Skeletal muscle tissue (tissue), 4 donors: Measurements from ENCODE around the gene TLR6. TPM values are rescaled to one million over a fixed set of nuclear protein-coding genes. Genes with fewer than 3 reads are reported as not detected.

Source experiments
- H3K27ac ChIP-seq: one replicate; pipeline ENCODE4 v1.7.0; 2013; ENCODE audit warnings: mild to moderate bottlenecking, low read depth, low read length, inconsistent platforms
- H3K27me3 ChIP-seq, 3 donors: one replicate each; pipeline ENCODE4 v1.7.0; 2013; ENCODE audit warnings: low read length in 3 of 3; ENCODE audit not compliant: control insufficient read depth in 3 of 3, insufficient read depth in 3 of 3
- H3K36me3 ChIP-seq, 3 donors: one replicate each; pipeline ENCODE4 v1.7.0; 2013; ENCODE audit warnings: low read length in 3 of 3; ENCODE audit not compliant: control insufficient read depth in 3 of 3, insufficient read depth in 3 of 3
- H3K4me1 ChIP-seq, 3 donors: one replicate each; pipeline ENCODE4 v1.7.0; 2013; ENCODE audit warnings: low read length in 3 of 3, mild to moderate bottlenecking in 3 of 3; ENCODE audit not compliant: control insufficient read depth in 3 of 3, insufficient read depth in 3 of 3
- H3K4me3 ChIP-seq, 3 donors: one replicate each; pipeline ENCODE4 v1.7.0; 2013; ENCODE audit warnings: low read length in 3 of 3
- H3K9ac ChIP-seq, 3 donors: one replicate each; pipeline ENCODE4 v1.7.0; 2013; ENCODE audit warnings: low read length in 3 of 3, mild to moderate bottlenecking in 3 of 3, moderate library complexity in 2 of 3, low read depth in 1 of 3
- H3K9me3 ChIP-seq, 3 donors: one replicate each; pipeline ENCODE4 v1.7.0; 2013; ENCODE audit warnings: low read length in 3 of 3; ENCODE audit not compliant: control insufficient read depth in 3 of 3
- total RNA-seq: library from RNA; depleted of rRNA; stranded (reverse); fragments of >200 nt; gene quantifications from one replicate; pipeline ENCODE4 v1.2.3, GENCODE V29; 2014
- donor health status: Osteomylitis.

TLR6 gene, protein sequence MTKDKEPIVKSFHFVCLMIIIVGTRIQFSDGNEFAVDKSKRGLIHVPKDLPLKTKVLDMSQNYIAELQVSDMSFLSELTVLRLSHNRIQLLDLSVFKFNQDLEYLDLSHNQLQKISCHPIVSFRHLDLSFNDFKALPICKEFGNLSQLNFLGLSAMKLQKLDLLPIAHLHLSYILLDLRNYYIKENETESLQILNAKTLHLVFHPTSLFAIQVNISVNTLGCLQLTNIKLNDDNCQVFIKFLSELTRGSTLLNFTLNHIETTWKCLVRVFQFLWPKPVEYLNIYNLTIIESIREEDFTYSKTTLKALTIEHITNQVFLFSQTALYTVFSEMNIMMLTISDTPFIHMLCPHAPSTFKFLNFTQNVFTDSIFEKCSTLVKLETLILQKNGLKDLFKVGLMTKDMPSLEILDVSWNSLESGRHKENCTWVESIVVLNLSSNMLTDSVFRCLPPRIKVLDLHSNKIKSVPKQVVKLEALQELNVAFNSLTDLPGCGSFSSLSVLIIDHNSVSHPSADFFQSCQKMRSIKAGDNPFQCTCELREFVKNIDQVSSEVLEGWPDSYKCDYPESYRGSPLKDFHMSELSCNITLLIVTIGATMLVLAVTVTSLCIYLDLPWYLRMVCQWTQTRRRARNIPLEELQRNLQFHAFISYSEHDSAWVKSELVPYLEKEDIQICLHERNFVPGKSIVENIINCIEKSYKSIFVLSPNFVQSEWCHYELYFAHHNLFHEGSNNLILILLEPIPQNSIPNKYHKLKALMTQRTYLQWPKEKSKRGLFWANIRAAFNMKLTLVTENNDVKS
- 1.0 TPM for total RNA-seq

DNA sequence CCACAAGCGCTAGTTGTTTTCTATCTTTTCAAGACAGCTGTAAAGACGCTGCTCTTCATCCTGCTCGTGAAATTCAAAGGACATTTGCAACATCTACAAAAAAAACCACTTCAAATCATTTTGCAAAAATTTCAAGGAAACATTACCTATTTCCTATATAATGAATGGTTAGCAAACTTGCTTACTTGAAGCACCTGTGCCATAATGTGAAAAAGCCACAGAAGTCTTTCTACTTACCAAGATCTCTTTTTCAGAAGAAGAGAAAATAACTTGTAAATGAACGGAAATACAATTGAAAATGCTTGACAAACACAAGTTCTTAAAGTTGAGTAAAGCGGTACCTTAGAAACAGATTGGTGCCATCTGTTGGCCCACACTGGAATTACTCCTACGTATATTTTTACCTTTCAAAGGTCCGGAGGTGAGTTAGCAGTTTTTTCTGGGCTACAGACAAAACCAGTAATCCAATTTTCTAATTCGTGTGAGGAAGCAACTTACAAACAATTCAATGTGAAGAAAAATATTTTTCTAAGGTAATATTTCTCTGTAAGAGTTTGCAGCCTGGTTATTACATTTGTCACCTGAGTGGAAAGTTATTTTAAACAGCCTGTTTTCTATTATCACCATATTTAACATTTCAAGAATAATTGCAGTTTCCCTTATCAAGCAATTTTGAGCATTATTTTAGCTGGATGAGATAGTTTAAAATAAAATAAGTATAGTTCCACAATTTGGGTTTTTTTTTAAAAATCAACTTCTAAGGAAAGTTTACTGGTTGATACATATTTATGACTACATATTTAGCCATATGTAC, at the start of gene TLR6:
Gene TLR6, minus strand, starts transcription at position 294 of the 814 bp plus-strand sequence. CDS start 27,344 bp downstream, outside the sequence.
- Histone ChIP-seq H3K9ac (no peak within 1 kb of the TSS), H3K27ac (peak within 1 kb of the TSS; percentile 22), H3K4me3 (peak within 1 kb of the TSS in 2 of 3 donors; percentile 6 to 50)

GRCh38 chr4:38905652-38906385, 49.2 kb upstream of the TLR6 start:
- Histone ChIP-seq H3K36me3 (peaks cover 23 to 42% (median 33%) of the 10 kb centered on the region in 3 donors), H3K9me3 (no peaks in the 10 kb centered on the region), H3K4me3 (no peak overlapping the region), H3K4me1 (no peaks in the 10 kb centered on the region), H3K27me3 (no peaks in the 10 kb centered on the region), H3K9ac (no peak overlapping the region), H3K27ac (no peak overlapping the region)

More for the DNA sequence above, at the start of gene TLR6:
- Histone ChIP-seq H3K36me3 (no peaks in the 10 kb centered on the region), H3K27me3 (no peaks in the 10 kb centered on the region), H3K9me3 (no peaks in the 10 kb centered on the region), H3K4me1 (peaks cover 0 to 2% (median 0%) of the 10 kb centered on the region in 3 donors)

GRCh38 chr4:38904682-38905081, 48.1 kb upstream of the TLR6 start:
- Histone ChIP-seq H3K27me3 (no peaks in the 10 kb centered on the region), H3K4me3 (no peak overlapping the region), H3K9ac (no peak overlapping the region), H3K27ac (no peak overlapping the region), H3K4me1 (no peaks in the 10 kb centered on the region), H3K36me3 (peaks cover 17 to 34% (median 26%) of the 10 kb centered on the region in 3 donors), H3K9me3 (no peaks in the 10 kb centered on the region)

DNA sequence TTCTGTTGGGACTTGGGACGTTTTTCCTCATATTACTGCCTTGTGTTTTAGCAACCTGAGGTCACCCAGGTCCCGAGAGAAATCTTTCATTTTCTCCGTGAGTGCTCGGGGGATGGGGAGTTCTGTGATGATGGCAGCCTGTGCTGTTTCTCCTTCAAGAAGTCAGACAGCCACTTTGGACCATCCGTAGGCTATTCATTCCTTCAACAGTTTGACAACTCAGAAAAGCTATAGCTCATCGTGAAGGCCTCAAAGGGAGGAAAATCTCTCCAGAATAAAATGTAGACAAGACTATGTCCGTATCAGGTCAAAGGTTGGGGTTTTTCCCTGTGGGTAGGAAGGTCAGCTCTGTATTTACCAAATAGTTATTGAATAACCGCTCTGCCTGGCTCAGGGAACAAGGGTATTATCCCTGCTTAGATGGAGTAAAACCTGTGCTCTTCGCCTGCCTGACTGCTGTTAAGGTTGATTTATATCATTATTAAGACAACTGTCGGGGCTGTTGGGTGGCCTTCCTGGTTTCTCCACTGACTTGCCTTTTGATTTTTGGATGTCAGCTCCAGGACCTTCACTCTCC, 47.6 kb upstream of the TLR6 start:
- Histone ChIP-seq H3K9me3 (no peaks in the 10 kb centered on the region), H3K36me3 (peaks cover 12 to 30% (median 21%) of the 10 kb centered on the region in 3 donors), H3K9ac (no peak overlapping the region), H3K4me1 (no peaks in the 10 kb centered on the region), H3K4me3 (no peak overlapping the region), H3K27me3 (no peaks in the 10 kb centered on the region), H3K27ac (no peak overlapping the region)

- Histone ChIP-seq H3K27me3 (no peaks in the 10 kb centered on the region), H3K4me1 (no peaks in the 10 kb centered on the region), H3K36me3 (peaks cover 10 to 27% (median 13%) of the 10 kb centered on the region in 3 donors), H3K27ac (no peak overlapping the region), H3K4me3 (no peak overlapping the region), H3K9me3 (no peaks in the 10 kb centered on the region), H3K9ac (no peak overlapping the region)
Observed at GRCh38 chr4:38902695-38903094, 46.1 kb upstream of the TLR6 start.

DNA sequence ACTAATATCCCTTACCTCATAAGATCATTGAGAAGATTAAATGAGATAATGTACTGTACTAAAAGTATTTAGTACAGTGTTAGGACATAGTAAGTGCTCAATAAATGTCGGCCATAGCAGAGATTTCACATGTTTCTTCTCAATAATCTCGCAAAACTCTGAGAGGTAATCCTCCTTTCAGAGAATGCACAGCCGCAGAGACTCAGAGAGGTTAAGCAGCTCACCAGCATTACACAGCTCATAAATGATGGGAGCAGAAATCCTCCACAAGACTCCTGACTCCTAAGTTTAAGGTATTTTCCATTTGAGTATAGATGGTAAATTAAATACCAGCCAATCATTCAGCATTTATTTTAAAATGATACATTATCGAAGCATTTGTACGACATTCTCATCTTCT, 45.6 kb upstream of the TLR6 start:
- Histone ChIP-seq H3K4me3 (no peak overlapping the region), H3K27me3 (no peaks in the 10 kb centered on the region), H3K36me3 (peaks cover 10 to 24% (median 13%) of the 10 kb centered on the region in 3 donors), H3K27ac (no peak overlapping the region), H3K9ac (no peak overlapping the region), H3K9me3 (no peaks in the 10 kb centered on the region), H3K4me1 (no peaks in the 10 kb centered on the region)

DNA sequence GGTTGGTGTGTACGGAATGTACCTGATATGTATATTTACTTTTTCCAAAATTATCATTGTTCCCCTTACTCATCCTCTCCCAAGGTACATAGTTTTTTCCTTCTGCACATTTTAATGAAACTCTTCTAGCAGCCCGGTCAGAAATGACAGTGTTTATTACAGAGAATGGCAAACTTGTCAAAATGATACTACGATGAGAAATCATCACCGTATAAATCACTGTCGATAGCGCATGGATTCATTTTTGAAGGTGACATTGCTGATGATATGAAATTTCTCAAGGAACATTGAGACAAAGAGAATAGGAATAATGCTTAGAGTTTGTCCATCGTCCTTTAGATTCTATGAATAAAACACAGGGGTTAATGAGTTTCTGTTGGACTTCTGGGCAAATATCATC, 41.6 kb upstream of the TLR6 start:
- Histone ChIP-seq H3K4me3 (no peak overlapping the region), H3K27ac (no peak overlapping the region), H3K4me1 (no peaks in the 10 kb centered on the region), H3K9ac (no peak overlapping the region), H3K36me3 (peaks cover 3 to 18% (median 16%) of the 10 kb centered on the region in 3 donors), H3K9me3 (no peaks in the 10 kb centered on the region), H3K27me3 (no peaks in the 10 kb centered on the region)

DNA sequence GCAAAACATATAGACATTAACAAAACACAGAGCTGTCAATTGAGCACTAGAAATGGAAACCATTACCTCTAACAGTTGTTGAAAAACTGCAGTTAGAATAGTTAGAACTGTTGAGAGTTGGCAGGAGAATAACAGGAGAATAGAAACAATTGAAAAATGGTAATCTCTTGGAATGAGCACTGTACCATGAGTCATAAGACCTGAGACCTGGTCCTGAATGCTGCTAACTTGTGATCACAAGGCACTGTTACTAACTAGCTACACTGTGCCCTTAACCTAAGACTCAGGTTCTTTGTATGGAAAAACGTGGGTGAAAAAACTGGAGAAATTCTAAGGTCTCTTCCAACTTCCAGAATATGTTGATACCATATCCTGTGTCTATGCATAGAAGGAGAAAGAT, 40.3 kb upstream of the TLR6 start:
- Histone ChIP-seq H3K9me3 (no peaks in the 10 kb centered on the region), H3K4me3 (no peak overlapping the region), H3K9ac (no peak overlapping the region), H3K27ac (no peak overlapping the region), H3K36me3 (peaks cover 8 to 25% (median 22%) of the 10 kb centered on the region in 3 donors), H3K4me1 (no peaks in the 10 kb centered on the region), H3K27me3 (no peaks in the 10 kb centered on the region)
